Erythroblast (primary cell): ENCODE data around the gene FER.

ENCODE experiments used
- GATA1 ChIP-seq: IDR thresholded peaks from 2 replicates; pipeline ENCODE4 v1.6.1; 2011; ENCODE audit warnings: low read depth, mild to moderate bottlenecking, control low read depth, low read length, moderate library complexity
- POLR2A ChIP-seq: IDR thresholded peaks from 2 replicates; pipeline ENCODE4 v1.6.1; 2011; ENCODE audit warnings: mild to moderate bottlenecking, low read length

DNA sequence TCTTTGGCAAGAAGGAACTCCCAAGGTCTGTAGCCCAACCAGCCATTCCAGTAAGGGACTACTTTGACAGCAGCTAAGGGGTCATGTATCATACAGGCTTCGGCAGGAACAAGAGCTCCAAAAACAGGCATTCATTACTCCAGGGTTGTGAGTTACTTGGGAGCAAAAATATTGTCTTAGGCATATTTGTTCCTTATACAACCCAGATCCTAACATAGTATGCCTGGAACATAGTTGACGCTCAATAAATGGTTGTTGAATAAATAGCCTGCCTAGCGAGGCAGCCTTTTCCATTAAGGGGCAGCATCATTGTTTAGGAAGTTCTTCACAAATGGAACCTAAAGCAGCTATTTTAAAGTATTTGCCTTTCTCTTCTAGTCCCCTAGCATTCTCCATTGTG, 35.8 kb upstream of the FER start:
- TF ChIP-seq POLR2A (no peak), GATA1 (no peak)
